Stomach (tissue), 4 donors: ENCODE results near the gene RAB3C.

ENCODE experiments used
- CTCF ChIP-seq, 7 experiments: fragments of 450-650 bp in 4 of 7; fragments of 200-600 bp in 3 of 7; sonication (generic) in 3 of 7; IDR thresholded peaks; one replicate each; pipeline ENCODE4 v1.5.1; 2016 to 2019; ENCODE audit warnings: antibody characterized with exemption in 7 of 7, control low read depth in 2 of 7, mild to moderate bottlenecking in 1 of 7
- POLR2A ChIP-seq, 4 donors: fragments of 450-650 bp; IDR thresholded peaks; one replicate each; pipeline ENCODE4 v1.6.1; 2016; ENCODE audit warnings: antibody characterized with exemption in 4 of 4, control low read depth in 2 of 4, mild to moderate bottlenecking in 1 of 4, moderate library complexity in 1 of 4

- no peak for TF ChIP-seq CTCF (IDR thresholded peaks at IDR 0.05)
- no peak for TF ChIP-seq POLR2A (IDR thresholded peaks at IDR 0.05)
Measured at GRCh38 chr5:58770136-58770535, 187.3 kb downstream of the RAB3C start.
